ENCODE data around the gene CCDC17. TPM values are rescaled to one million over a fixed set of nuclear protein-coding genes. Genes with fewer than 3 reads are reported as not detected.

Gene CCDC17
- total RNA-seq, 2 donors from 2014 or later, result 3.6 to 7.3 TPM

GRCh38 chr1:45594412-45594811 lies 29.4 kb downstream of the CCDC17 start:
- Histone ChIP-seq H3K4me1 (peaks cover 11% of the 10 kb centered on the region), H3K36me3 (replicated peaks in 1 of 2; ENCODE audit: insufficient read depth in 1 of 2, low read depth in 2 of 2) (peaks cover 0 to 8% of the 10 kb centered on the region in 2 donors), H3K9me3 (no peaks in the 10 kb centered on the region), H3K4me3 (no peak overlapping the region), H3K27me3 (no peaks in the 10 kb centered on the region), H3K27ac (no peak overlapping the region)
- no peak for TF ChIP-seq POLR2A (IDR thresholded peaks at IDR 0.05)
- TF ChIP-seq, protein P1, sequence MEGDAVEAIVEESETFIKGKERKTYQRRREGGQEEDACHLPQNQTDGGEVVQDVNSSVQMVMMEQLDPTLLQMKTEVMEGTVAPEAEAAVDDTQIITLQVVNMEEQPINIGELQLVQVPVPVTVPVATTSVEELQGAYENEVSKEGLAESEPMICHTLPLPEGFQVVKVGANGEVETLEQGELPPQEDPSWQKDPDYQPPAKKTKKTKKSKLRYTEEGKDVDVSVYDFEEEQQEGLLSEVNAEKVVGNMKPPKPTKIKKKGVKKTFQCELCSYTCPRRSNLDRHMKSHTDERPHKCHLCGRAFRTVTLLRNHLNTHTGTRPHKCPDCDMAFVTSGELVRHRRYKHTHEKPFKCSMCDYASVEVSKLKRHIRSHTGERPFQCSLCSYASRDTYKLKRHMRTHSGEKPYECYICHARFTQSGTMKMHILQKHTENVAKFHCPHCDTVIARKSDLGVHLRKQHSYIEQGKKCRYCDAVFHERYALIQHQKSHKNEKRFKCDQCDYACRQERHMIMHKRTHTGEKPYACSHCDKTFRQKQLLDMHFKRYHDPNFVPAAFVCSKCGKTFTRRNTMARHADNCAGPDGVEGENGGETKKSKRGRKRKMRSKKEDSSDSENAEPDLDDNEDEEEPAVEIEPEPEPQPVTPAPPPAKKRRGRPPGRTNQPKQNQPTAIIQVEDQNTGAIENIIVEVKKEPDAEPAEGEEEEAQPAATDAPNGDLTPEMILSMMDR (IDR thresholded peaks at IDR 0.05), result no peak
- WGBS, 2 donors, result 82 to 86% methylated on average over 4 of the region's 4 CpGs
- ATAC-seq (no peak), DNase-seq (no peak)
- intact Hi-C loops (cut with DNase I), result no loop called here

GRCh38 chr1:45589861-45590260 lies 34.0 kb downstream of the CCDC17 start:
- Histone ChIP-seq H3K9me3 (no peaks in the 10 kb centered on the region), H3K27ac (peak overlapping the region in 2 of 4 donors; percentile 12 to 41), H3K27me3 (no peaks in the 10 kb centered on the region), H3K4me3 (no peak overlapping the region), H3K36me3 (replicated peaks in 1 of 2; ENCODE audit: insufficient read depth in 1 of 2, low read depth in 2 of 2) (peaks cover 0 to 6% of the 10 kb centered on the region in 2 donors), H3K4me1 (peaks cover 26% of the 10 kb centered on the region)
- ATAC-seq (no peak), DNase-seq (no peak)
- 26 to 40% methylated on average over 1 of the region's 1 CpG for WGBS, 2 donors
- no peak for TF ChIP-seq POLR2A (IDR thresholded peaks at IDR 0.05)
- TF ChIP-seq, protein P1 (IDR thresholded peaks at IDR 0.05), result no peak
- intact Hi-C loops (cut with DNase I), result no loop called here

DNA sequence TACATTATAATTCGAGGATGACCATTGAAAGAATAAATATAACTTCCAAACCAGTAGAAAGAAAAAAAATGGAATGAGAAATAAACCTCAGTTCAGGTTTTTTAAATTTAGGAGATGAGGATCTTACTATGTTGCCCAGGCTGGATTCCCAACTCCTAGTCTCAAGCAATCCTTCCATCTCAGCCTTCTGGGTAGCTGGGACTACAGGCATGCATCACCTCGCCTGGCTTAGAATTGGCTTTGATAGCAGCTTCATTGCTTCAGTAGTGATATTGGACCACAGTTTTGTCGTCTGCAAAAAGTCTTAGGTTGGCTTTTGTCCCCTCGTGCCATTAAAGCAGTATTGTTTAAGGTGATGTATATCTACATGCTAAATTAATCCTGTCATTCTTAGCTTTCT lies 37.1 kb downstream of the CCDC17 start:
- TF ChIP-seq, protein P1 (IDR thresholded peaks at IDR 0.05), result no peak
- TF ChIP-seq POLR2A (IDR thresholded peaks at IDR 0.05), result no peak
- Histone ChIP-seq H3K4me3 (no peak overlapping the region), H3K27me3 (no peaks in the 10 kb centered on the region), H3K36me3 (replicated peaks in 1 of 2; ENCODE audit: insufficient read depth in 1 of 2, low read depth in 2 of 2) (peaks cover 0 to 2% of the 10 kb centered on the region in 2 donors), H3K9me3 (no peaks in the 10 kb centered on the region), H3K4me1 (peaks cover 33% of the 10 kb centered on the region), H3K27ac (no peak overlapping the region)
- DNase-seq (no peak), ATAC-seq (no peak)
- intact Hi-C loops (cut with DNase I), result no loop called here
- WGBS, 2 donors, result 78 to 79% methylated on average over 4 of the region's 4 CpGs

- Histone ChIP-seq H3K9me3 (no peaks in the 10 kb centered on the region), H3K4me1 (peaks cover 30% of the 10 kb centered on the region), H3K4me3 (no peak overlapping the region), H3K27me3 (no peaks in the 10 kb centered on the region), H3K36me3 (replicated peaks in 1 of 2; ENCODE audit: insufficient read depth in 1 of 2, low read depth in 2 of 2) (no peaks in the 10 kb centered on the region), H3K27ac (peak overlapping the region in 2 of 4 donors; percentile 89)
- ATAC-seq, result no peak
- TF ChIP-seq, protein P1 (IDR thresholded peaks at IDR 0.05), result no peak
- no peak for TF ChIP-seq POLR2A (IDR thresholded peaks at IDR 0.05)
- intact Hi-C loops (cut with DNase I), result no loop called here
- 39 to 44% methylated on average over 7 of the region's 7 CpGs for WGBS, 2 donors
- DNase-seq, result no peak
Measured at GRCh38 chr1:45585496-45586075, 38.3 kb downstream of the CCDC17 start.

DNA sequence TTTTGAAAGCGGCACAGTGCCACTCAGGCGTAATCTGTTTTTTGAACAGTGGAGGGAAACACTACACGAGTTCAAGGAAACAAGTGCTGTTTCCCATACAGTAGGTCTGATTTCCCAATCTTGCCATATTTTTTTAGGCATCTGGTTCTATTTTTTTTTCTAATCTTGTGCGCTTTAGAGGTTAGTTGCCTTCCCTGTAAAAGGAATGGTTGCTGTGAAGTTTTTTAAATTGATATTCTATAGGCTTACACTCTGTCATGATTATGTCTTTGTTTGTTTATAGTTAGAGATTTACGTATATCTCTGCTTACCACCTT lies 38.8 kb downstream of the CCDC17 start:
- Histone ChIP-seq H3K4me3 (peak overlapping the region in 1 of 2 donors; percentile 83), H3K9me3 (no peaks in the 10 kb centered on the region), H3K4me1 (peaks cover 28% of the 10 kb centered on the region), H3K36me3 (replicated peaks in 1 of 2; ENCODE audit: insufficient read depth in 1 of 2, low read depth in 2 of 2) (no peaks in the 10 kb centered on the region), H3K27me3 (no peaks in the 10 kb centered on the region), H3K27ac (peak overlapping the region; percentile 73 to 96 (median 89))
- DNase-seq, result no peak
- intact Hi-C loops (cut with DNase I), result no loop called here
- ATAC-seq, result no peak
- 0 to 5% methylated on average over 5 of the region's 5 CpGs for whole genome bisulfite sequencing, 2 donors
- TF ChIP-seq POLR2A (IDR thresholded peaks at IDR 0.05), result no peak
- TF ChIP-seq, protein P1 (IDR thresholded peaks at IDR 0.05), result no peak
